Measurements from ENCODE around the gene SLC23A2.

Gene SLC23A2

DNA sequence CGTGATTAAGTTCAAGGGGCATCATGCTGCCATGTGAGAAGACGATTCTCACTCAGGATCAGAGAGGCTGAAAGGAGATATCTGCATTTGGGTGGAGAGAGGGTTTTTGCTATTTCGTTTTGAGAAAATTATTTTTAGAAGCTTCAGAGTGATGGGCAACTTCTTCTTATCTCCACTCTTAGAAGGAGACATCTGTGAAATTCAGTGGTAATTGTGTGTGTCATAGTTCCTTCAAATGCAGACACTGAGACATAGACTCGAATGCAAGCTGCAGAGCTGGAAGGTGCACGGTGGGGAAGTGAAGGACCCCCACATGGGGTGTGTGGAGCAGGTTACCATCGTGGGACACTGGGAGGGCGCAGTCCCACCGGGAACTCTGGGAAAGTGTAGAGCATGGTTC is 162.8 kb downstream of the SLC23A2 start:
- no peak for DNase-seq

- no peak for DNase-seq
These were observed 163.6 kb downstream of the SLC23A2 start for GRCh38 chr20:4837760-4838159.

DNA sequence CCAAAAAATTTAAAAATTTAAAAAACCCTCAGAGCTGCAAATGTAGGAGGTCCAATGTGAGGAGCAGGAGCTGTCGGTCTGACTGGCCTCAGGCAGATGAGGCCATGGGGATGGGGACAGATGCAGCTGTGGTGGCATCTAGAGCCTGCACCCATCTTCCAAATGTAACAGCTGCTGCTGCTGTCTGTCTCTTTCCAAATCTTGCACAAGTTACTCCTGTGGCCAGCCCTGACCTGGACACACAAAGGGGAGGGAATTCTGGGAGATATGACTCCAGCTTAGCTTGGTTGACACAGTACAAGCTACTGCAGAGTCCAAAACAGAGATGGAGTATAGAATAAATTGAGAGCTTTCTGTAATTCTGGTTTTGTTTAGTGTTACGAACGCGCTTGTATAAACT is 164.4 kb downstream of the SLC23A2 start:
- no peak for DNase-seq

DNA sequence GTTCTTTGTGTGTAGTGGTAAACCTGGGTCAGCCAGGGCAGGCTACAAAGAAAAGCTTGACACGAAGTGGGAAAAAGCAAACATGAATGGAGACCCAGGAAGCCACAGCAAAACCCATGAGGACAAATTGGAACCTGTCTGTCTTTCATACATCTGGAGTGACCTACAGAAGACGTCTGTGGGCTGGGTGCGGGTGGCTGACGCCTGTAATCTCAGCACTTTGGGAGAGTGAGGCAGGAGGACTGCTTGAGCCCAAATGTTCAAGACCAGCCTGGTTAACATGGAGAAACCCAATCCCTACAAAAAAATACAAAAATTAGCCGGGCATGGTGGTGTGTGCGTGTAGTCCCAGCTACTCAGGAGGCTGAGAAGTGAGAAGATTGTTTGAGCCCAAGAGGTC is 164.8 kb downstream of the SLC23A2 start:
- DNase-seq: no peak

GRCh38 chr20:4835244-4836177 is 165.8 kb downstream of the SLC23A2 start:
- DNase-seq: no peak

- no peak for DNase-seq
These were observed 168.1 kb downstream of the SLC23A2 start for GRCh38 chr20:4833074-4833728.

DNA sequence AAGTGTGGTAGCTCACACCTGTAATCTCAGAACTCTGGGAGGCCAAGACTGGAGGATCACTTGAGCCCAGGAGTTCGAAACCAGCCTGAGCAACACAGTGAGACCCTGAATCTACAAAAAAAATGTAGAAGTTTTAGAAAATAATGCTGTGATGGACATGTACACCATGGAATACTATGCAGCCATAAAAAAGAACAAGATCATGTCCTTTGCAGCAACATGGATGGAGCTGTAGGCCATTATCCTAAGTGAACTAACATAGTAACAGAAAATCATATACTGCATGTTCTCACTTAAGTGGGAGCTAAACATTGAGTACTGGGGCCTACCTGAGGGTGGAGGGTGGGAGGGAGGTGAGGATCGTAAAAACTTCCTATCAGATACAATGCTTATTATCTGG is 168.8 kb downstream of the SLC23A2 start:
- no peak for DNase-seq

DNA sequence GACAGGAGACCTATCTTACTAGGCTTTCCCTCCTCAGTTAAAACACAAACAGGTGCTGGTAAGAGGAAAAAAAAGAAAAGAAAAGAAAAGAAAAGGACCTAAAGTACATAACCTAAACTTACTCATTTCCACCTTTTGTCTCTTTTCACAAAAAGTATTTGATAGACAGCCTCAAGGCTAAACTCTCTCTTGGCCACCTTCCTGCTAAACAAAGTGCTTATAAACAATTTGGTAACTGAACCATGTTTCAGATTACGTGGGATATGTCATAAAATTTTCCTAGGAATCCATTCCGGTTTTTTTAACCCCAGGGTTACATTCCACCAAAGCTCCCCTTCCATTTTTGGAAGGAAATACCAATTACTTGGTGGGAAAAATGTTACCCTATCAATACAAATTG is 170.6 kb downstream of the SLC23A2 start:
- DNase-seq: no peak

GRCh38 chr20:4830259-4830658 is 171.1 kb downstream of the SLC23A2 start:
- no peak for DNase-seq

DNA sequence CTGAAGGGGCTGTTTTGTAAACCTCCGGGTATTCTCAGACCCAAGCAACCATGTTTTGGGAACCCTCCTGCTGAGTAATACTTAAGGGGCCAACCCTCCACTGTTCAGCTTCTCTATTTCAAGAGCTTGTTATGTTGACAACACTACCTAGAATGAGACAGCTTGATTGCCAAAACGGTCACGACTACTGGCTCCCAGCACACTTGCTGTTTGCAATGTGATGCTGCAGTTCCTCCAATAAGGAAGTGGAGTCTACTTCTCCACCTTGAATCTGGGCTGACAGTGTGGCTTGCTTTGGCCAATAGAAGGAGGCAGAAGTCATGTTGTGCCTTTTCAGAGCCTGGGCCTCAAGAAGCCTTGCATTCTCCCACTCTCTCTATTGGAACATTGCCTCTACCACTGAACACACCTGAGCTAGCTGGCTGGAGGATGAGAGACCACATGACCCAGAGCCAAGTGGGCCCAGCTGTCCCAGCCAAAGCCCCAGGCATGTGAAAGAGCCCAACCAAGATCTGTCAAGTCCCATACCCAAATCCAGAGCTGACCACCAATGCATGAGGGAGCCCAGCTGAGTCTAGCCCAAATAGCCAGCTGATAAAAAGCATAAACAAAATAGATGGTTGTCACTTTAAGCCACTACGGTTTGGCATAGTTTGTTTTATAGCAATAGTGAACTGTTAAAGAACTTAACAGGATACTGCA is 171.6 kb downstream of the SLC23A2 start:
- no peak for DNase-seq

DNA sequence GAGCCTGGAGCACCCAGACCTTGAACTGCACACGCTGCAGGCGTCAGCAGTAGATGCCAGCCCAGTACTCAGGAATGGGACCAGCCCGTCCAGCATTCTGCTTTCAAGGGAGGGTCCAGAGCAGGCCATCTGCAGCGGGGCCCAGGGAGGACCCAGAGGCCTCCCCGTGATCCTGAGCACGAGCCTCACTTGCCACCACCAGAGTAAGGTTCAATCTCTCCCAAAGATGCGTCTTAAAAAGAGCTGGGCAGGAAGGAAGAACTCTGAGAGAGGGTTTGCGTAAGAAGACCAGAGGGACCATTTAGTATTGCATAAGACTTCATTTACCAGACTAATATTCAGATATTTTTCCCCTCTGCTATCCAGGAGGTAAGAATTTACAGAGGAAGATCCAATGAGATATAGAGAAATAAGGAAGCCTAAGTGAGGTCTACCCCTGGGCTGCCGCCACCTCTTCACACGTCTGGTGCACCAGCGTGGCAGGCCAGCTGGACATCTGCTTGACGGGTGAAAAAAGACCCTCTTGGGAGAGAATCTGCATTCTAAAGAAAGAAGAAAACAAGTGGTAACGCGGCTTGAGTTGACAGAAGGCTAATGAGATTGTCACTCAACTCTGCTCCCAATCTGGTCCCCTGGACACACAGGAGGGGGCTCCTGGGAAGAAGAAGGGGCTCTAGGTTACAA is 172.3 kb downstream of the SLC23A2 start:
- no peak for DNase-seq

DNA sequence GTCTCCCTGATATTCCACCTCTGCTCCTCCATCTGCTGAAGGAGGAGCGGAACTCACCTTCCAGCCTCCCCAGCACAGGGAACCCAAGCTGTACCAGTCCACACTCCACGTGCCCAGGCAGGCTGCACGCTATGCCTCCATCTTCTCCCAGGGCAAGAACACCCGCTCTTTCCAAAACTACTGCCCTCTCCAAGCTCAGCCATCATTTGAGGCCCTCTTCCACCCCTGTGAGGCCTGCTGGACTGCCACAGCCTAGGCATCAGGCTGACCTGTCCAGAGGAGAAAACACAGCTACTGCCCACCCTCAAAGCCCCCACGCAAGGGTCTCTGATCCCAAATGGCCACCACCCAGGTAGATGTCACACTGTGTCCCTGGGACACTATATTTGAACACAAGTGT is 179.7 kb downstream of the SLC23A2 start:
- DNase-seq: no peak

GRCh38 chr20:4820806-4821518 is 180.3 kb downstream of the SLC23A2 start:
- DNase-seq: peak; percentile 78

DNA sequence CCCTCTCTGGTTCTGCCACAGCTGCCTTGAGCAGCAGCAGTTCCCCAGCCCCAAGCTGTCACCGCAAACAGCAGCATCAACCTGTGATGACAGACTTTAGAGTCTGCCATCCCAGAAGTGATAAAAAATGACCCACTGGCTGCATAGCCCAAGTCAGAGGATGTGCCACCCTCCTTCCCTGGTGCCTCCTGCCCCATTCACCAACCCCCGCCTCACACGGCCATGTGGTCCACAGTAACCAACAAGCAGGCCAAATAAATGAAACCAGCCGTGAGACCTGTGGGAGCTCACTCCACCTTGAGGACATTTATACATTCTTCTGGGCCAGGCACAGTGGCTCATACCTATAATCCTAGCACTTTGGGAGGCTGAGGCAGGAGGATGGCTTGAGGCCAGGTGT is 181.4 kb downstream of the SLC23A2 start:
- no peak for DNase-seq

GRCh38 chr20:4817230-4817671 is 184.1 kb downstream of the SLC23A2 start:
- DNase-seq: no peak

DNA sequence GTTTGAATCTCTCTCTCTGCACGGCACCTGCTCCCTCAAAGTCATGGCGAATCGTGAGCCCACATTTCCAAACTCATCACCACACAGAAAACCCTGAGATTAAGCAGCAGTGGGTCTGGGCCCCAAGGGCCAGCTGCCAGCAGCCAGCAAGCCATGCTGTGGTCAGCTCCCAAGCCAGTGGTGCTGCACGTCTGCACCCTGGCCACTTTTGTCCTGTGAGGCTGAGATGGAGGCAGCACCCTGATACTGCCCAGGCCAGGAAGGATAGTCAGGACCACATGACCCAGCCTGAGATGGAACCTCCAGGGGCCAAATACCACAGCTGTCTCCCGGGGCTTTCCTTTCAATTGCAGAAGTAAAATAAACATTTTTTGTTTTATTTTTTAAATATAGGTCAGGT is 185.7 kb downstream of the SLC23A2 start:
- no peak for DNase-seq

GRCh38 chr20:4814696-4815252 is 186.5 kb downstream of the SLC23A2 start:
- no peak for DNase-seq

- DNase-seq: no peak
These were observed 187.2 kb downstream of the SLC23A2 start for GRCh38 chr20:4813863-4814695.

GRCh38 chr20:4813076-4813862 is 188.0 kb downstream of the SLC23A2 start:
- no peak for DNase-seq

DNA sequence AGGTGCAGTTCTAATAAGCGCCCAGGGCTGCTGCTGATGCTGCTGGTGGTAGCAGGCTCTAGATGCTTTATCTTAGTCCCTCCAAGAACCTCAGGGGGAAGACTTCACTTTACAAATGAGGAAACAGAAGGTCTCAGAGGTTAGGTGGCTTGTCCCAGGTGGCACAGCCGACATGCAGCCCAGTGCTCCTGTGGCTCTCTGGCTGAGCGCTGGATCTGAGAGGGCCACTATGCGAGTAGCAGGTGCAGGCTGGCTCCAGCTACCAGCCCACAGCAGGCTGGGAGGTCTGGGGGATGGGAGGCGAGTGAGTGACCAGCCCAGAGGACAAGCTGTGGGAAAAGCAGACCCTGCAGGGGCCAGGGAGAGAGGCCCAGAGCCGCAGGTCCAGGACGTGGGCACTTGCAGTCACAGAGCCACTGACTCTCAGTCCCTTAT is 188.7 kb downstream of the SLC23A2 start:
- DNase-seq: no peak

All from fibroblast of skin of abdomen (primary cell).